ACHN (cell line): ENCODE data around the gene MYL1.
A peak's percentile ranks its signal among the peaks of the same experiment; 100 is the strongest.

Source experiments
- DNase-seq: peaks from one replicate; pipeline ENCODE4 v3.0.0-alpha.2; 2015
- in situ Hi-C: cut with HindIII; loops from 2 replicates; pipeline ENCODE4 v1.10.0; 2017; ENCODE audit warnings: low sequenced_read_pairs, low pct_ligation_motif_present, low pct_unique_long_range_greater_than_20kb

The MYL1 gene

GRCh38 chr2:210315015-210315788 lies at the start of gene MYL1:
Gene MYL1, minus strand, starts transcription at chr2:210315174. Its CDS starts 132 bp downstream, at chr2:210315042.
- in situ Hi-C loops: no loop called here
- DNase-seq: no peak

DNA sequence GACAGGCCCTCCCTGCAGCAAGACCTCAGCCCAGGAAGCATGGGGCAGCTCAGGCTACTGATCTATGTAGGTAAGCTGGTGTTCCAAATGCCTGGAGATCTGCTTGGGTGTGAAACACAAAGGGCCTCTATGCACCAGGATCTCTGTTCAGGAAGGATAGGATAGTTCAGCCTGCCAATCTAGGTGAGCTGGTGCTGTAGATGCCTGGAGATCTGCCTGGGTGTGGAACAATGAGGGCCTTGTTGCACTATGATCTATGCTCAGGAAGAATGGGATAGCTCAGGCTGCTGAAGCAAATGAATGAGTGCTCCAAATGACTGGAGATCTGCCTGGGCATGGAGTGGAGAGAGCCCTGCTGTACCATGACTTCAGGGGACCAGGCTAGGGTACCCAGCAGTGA lies 48.9 kb upstream of the MYL1 start:
- in situ Hi-C loops: no loop called here

GRCh38 chr2:210363261-210363660 lies 48.3 kb upstream of the MYL1 start:
- peak; percentile 39 for DNase-seq
- in situ Hi-C loops: no loop called here

More for the DNA sequence above, 48.9 kb upstream of the MYL1 start:
- DNase-seq: no peak

DNA sequence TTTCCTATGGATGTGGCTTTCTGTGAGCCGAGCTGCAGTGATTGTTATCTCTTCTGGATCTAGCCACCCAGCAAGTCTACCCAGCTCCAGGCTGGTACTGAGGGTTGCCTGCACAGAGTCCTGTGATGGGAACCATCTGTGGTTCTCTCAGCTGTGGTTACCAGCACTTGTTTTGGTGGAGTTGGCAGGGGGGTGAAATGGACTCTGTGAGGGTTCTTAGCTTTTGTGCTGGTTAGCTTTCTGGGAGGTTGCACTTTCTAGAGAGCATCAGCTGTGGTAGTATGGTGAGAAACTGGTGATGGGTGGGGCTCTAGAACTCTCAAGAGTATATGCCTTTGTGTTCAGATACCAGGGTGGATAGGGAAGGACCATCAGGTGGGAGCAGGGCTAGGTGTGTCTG lies 45.4 kb upstream of the MYL1 start:
- in situ Hi-C loops: no loop called here
- no peak for DNase-seq

DNA sequence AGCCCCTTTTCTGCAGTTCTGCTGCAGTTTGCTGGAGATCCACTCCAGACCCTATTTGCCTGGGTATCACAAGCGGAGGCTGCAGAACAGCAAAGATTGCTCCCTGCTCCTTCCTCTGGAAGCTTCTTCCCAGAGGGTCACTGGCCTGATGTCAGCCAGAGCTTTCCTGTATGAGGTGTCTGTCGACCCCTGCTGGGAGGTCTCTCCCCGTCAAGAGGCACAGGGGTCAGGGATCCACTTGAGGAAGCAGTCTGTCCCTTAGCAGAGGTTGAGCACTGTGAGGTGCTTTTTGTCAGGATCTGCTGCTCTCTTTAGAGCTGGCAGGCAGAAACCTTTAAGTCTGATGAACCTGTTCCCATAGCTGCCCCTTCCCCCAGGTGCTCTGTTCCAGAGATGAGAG lies 42.0 kb upstream of the MYL1 start:
- DNase-seq: no peak
- in situ Hi-C loops: no loop called here

DNA sequence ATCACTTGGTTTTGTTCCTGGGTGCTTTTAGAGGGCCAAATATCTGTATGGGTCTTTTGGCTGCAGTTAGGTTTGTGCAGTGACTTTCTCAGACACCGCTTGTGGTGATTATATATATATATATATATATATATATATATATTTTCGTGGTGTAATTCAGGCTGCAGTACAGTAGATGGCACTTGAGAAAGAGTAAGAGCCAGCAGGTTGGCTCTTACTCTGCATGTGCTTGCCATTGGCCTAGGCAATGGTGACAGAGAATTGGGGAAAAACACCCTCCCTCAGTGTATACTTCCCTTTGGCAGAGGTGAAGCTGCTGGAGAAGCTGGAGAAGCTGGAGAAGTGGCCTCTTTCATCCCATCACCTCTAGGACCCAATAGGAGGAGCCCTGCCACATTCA lies 22.2 kb upstream of the MYL1 start:
- in situ Hi-C loops: no loop called here
- no peak for DNase-seq

- DNase-seq: no peak
- in situ Hi-C loops: no loop called here
These were observed 9.9 kb upstream of the MYL1 start for GRCh38 chr2:210324906-210325305.

DNA sequence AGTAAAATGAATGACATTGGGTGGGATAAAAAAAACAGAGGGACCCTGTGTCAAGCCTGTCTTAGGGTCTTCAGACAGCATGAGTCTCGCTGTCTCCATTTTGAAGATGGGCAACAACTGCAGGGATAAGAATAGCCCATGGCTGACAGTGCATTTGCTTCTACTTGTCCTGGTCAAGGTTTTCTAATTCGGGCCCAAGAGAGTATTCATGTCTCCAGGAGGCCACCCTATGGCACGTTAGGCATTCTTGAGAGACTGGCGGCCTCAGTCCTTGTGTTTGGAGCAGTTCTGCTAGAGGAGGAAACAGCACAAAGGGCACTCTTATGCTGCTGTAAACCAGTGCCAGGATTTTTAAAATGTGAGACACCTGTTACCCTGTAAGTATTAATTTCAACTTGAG lies 9.5 kb upstream of the MYL1 start:
- no peak for DNase-seq
- in situ Hi-C loops: no loop called here

DNA sequence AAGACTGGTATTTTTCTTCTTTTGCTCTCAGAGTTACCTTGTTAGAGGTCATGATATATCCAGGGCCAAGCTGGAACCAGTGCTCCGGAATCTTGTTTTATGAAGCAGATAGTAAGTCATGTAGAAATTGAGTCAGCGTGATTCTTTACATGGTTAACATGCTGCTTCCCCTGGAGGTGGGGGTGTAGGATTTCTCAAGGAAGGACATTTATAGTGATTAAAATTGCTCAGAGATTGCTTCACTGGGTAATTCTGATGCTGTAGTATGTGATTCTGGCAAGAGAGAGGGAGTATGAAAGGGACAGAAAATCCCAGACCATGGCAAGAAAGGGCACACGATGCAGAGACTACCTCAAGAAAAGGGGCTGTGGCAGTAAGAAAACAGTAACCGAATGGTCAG lies 8.0 kb upstream of the MYL1 start:
- DNase-seq: no peak
- in situ Hi-C loops: no loop called here

DNA sequence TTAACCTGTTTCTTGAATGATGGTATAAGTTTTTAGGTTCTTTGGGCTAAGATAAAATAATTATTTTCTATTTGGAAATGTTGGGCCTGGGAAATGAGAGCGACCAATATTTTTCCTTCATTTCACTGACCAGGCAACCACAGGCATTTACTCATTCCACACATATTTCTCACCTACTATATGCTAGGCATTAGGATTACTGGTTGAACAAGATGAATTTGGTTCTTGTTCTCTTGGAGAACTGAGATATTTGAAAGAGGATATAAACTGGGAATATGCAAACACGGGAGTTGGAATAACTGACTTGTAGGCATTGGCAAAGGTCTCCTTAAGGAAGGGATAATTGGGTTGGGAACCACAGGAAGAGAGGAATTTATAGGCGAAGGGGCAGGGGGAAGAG lies 3.9 kb upstream of the MYL1 start:
- in situ Hi-C loops: no loop called here
- no peak for DNase-seq

GRCh38 chr2:210318486-210318885 lies 3.5 kb upstream of the MYL1 start:
- DNase-seq: no peak
- in situ Hi-C loops: no loop called here

- in situ Hi-C loops: no loop called here
- DNase-seq: no peak
These were observed 4.4 kb downstream of the MYL1 start for GRCh38 chr2:210310550-210310949.

DNA sequence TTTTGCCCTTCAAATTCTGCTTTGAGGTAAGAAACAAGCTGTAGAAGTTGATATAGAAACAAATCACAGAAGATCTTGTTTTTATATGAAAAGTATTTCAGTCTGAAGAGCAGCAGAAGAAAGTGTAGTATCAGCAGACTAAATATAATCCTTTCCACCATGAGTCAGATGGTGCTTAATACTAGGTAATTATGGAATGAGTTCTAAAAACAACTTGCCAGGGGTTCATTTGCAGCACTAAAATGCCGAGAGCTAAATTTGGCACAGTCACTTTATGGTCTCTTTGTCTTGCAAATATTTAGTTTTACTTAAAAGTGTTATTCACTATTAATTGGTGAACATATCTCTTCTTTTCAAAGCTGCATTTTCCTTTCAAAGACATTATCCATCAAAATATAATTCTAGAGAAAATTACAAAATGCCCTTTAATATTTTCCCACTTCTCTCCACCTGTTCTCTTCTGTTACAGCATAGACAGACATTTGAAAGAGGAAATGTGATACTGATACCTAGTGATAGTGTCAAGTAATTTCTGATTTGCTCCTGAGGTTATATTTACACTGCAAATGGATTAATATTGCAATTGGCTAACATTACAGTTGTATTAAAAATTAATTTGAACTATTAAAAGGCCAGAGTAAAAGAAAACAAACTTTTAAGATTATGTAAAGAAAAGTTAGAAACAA lies 5.3 kb downstream of the MYL1 start:
- in situ Hi-C loops: no loop called here

DNA sequence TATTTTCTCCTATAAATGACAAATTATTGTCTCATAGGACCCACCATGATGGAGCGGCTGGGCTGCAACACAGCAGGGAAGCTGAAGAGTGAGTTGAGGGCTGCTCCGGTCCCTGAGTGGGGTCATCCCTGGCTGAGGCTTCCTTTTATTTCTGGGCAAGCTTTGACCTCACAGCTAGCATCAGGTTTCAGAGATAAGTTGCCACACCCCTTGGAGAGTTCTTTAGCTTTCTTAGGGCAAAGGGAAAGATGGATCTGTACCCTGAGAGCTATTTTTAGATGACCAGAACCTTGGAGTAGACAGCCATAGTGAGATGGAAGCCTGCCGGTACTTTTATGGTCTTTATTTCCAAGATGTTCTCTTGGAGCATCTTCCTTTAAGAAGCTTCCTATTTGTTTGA lies 11.5 kb downstream of the MYL1 start:
- in situ Hi-C loops: no loop called here
- DNase-seq: no peak

More for the DNA sequence above, 5.3 kb downstream of the MYL1 start:
- no peak for DNase-seq

DNA sequence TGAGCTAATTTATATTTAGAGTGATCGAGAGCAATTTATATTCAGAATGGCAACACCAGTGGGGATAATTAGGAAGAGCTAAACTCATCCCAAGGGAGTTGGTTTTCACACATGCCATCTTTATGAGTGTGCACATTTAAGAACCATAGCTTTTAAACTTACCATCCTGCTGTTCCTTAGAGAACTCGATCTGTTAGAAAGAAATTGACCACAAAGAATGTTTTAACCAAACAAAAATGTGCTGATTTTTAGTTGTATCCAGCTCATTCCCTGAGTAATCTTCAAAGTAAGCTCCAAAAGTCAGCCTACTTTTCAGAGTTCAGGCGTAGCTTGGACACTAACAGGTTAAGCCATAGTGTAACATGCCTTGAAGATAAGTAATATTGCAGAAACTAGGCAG lies 12.6 kb downstream of the MYL1 start:
- DNase-seq: no peak
- in situ Hi-C loops: no loop called here

DNA sequence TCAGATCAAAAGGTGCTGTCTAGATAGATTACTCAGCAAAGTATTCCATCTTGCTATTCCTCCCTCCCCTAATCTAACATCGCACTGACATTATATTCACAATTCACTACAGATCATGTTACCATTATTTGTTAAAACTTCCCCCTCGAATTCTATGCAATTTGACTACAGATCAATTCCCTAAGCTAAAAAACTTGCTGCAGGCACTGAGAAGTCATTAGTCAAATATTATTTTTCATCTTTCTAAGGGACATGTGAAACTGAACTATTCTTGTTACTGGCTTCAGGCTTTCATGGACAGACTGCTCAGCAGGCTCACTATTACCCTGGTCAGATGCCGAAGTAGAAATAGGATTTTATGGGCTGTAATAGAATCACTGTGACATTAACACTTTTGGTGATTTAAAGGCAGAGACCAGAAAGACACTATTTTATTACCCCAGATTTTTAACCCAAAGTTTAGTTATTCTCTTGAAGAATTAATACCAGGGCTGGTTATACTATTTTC lies 15.1 kb downstream of the MYL1 start:
- in situ Hi-C loops: no loop called here

DNA sequence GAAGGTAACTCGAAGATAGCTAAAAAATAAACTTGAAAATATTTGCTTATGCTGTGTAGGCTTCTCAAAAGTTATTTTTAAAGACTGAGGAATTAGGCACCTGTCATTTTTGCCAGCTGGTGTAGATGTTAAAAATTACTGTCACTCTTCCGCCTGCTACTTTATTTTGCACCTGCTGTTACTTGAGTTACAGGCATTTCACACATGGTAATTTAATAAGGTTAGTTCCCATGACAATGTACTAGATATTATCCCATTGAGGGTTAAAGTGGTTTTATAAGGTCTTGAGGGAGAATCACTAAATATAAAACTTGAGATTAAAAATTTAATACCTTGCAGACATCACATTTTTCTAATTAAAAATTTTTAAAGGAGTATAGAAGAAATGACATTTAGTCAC lies 26.6 kb downstream of the MYL1 start:
- in situ Hi-C loops: no loop called here
- DNase-seq: no peak

More for the DNA sequence above, 15.1 kb downstream of the MYL1 start:
- DNase-seq: no peak

DNA sequence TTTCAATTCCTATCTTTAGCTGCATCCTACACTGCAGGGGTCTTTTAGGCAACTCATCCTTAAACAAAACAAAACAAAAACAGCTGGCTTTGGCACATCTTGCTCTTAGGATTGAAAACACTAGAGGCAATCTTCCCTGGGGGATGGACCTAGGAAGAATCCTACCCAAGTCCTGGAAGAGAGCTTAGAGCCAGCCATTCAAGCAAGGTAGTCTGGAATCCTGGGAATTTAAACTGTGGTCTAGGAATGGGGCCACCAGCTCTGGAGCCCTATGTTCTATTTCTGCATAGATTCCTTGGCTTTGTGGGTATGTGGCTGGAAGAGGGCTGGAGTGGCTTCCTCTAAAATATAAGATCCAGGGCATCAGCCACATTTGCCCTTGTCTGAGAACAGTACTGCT lies 27.7 kb downstream of the MYL1 start:
- in situ Hi-C loops: no loop called here
- DNase-seq: no peak

DNA sequence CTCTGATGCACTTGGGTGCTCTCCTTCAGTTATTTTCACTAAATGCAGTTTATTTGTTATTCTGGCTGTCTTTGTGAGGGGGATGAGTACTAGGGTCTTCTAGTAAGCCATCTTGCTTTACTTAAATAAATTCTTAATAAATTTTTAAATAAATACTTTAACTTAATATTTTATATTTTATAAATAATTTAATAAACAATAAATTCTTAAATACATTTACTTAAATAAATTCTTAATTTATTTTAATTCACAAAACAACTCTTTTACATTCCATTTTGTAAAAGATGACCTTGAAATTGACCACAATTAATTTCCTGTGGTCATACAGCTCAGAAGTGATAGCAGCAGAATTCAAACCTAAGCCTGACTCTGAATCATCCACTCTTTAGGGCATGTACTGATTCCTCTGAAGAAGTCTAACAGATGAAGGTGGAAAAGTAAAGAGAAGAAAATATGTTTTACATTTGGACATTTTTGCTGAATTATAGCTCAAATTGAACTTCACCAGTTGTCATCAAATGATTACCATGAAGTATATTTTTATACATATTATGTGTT lies 28.8 kb downstream of the MYL1 start:
- no peak for DNase-seq
- in situ Hi-C loops: no loop called here

GRCh38 chr2:210277133-210277532 lies 37.8 kb downstream of the MYL1 start:
- DNase-seq: no peak
- in situ Hi-C loops: no loop called here
